ENCODE results near the gene DMRT2.

The DMRT2 gene

DNA sequence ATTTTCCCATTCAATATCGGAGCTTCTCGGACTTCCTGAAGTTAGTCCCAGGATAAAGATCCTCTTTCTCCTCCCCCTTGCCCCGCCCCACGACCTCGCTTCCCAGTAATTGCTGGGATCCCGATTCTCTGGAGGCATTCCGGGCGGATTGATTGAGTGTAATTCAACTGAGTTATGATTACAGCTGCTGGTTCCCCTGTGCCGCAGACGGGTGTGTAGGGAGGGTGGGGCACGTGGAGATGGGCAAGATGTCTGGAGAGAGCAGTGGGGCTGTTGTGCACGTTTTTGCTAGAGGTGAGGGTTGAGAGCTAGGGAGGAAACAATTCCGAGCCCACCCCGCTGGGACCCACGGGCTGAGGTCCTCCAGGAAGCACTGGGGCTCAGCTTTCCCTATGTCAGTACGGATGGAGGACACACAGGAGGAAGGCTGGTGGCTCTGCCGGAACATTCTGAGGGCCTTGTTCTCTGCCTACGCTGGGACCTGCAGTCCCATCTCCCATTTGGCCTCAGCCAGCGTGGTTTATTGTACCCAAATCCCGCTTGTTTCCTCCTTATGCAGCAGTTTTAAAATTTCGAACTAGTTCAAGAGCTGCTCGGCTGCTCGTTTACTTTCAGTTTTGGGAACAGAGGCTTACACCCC, 2.4 kb upstream of the DMRT2 start:
- DNase-seq: no peak

- DNase-seq: no peak
Measured at GRCh38 chr9:1048231-1048619, 1.9 kb upstream of the DMRT2 start.

DNA sequence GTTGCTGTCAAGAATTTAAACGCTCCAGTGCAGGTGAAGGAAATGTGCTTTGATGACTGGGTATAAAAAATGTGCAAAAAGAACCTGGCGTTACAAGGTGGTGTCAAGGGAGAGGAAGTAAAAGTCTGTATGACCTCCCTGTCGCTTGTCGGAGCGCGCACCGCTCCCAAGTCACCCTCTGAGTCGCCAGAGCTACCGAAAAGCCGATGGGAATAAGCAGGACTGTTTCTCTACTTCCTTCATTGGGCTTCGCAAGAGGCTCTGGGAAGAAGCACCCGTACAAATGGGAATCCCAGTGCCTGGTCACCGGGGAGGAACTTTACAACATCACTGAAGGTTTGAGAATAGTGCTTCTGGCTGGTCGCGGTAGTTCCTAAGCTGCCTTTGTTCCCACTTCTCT, 1.3 kb upstream of the DMRT2 start:
- DNase-seq: no peak

DNA sequence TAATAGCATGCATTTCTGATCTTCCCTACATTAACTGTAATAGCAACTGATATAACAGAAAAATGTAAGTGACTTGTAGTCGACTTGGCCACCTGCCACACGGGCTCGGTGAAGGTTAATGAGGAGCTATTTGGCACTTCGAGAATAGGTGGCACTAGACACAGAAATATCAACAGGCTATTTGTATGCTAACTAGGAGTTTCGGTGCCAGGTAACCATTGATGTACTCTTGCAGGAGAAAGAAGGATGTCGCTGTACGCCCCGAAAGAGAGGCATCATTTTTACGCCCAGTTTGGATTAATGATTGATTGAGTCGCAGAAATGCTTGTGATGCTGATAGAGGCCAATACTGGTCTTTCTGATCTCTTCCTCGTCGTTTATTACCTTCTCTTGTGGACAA, 516 bp upstream of the DMRT2 start:
- no peak for DNase-seq

DNA sequence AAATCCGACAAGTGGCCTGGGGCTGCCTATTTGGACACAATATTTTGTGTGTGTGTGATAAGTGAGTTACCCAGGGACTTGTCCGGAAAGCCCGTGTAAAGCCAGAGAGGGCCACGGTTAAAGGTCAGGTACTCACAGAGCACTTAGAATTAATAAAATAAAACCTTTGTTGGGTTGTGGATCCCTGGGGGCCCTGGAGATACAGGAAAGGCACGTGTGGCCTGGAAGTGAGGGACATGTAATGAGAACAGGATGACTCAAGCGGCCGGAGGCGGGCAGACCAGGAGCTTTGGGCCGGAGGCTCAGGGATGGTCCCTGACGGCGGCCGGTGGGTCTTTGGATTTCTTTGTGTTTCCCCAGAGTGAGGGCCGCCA, 1.0 kb downstream of the DMRT2 start:
- no peak for DNase-seq

- DNase-seq: no peak
Measured at GRCh38 chr9:1051584-1052275, 1.6 kb downstream of the DMRT2 start.

DNA sequence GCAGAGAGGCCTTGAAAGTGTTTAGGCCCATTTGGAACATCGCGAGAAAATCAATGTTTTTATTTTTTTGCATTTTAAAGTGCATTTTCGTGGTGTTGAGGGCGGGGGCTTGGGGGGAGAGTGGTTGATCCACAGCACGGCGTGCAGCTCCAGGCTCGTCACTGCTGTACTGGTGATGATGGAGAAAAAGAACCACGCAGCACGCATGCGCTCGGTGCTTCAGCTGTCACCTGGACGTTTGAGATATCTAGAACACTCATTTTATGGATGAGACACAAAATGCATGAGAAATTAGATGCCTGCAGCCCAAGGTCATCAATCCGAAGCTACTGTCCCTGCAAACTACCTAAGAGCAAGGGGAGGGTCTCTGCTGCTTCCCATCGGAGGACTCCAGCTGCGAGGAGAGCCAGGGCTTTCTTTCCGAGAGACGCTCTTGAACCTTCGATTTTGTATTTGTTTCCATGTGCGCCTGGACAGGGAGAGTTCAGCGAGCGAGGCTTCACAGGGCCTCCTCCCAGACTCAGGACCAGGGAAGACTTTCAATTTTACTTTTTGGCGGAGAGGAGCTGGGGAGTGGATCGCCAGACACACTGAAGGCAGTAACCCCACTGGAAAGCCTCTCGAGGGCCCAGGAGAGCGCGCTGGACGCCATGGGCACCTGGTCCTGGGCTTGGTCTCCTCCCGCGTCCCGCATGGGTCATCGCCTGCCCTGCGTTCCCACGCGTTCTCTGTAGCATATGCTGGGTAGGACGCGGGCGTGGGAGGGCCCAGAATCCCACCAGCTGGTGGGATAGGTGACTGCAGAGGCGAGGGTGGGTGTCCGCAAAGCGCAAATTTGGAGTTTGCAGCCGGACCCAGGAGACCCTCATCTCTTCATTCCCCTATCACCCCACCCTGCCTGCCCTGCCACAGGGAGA, 2.5 kb downstream of the DMRT2 start:
- no peak for DNase-seq

GRCh38 chr9:1053282-1053621, 3.1 kb downstream of the DMRT2 start:
- DNase-seq: no peak

DNA sequence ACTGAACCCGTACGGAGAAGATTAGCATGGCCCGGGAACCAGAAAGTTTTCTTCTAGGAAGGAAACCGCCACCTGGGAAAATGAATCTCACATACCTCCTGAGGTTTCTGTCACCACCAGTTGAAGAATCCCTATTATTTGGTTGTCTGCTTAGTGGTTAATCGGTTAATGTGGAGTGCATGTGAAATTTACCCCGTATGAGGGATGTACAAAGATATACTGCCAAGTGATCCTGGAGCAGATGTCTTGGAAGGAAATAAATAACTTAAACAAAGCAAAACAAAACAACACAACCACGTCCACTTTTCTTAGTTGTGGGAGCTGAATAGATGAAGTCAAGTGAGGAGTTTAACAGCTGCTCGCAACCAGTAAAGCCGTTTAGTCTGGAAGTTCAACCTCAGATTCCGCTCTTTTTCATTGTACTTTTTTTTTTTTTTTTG, 3.8 kb downstream of the DMRT2 start:
- DNase-seq: no peak

DNA sequence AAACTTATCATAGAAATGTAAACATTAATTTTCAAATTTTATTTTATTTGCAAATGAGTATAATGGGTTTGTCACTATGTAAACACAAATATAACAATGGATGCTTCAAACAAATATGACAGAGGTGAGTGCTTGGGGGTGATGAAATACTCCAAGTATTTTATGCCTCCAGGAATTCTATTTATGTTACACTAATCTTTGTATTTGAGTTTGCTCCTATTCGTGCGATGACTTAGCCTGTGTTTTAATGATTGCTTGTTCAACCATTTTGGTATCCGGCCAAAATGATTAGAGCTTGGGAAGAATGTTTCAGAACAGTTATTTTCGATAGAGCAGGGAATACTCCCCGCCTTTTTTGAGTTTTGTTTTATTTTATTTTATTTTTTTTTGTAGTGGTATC, 5.0 kb downstream of the DMRT2 start:
- DNase-seq: no peak

DNA sequence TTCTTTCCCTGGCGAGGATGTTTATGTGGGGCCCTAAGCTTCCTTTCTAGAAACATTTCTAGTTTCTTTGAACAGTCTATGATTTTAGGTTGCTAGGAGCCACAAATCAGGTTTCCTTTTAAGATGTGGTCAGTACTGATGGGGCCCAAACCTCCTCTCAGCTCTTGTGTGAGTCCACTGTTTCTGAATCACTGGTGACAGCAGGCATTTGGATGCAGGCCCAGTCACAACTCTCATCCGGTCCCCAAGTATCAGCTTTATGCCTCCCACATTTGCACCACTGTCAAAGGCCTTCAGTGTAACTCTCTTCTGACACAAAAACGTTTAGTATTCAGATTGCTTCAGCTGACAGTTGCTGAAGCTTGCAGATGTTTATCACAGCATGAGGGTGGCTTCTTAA, 7.8 kb downstream of the DMRT2 start:
- DNase-seq: no peak

- no peak for DNase-seq
Measured at GRCh38 chr9:1058826-1059487, 8.8 kb downstream of the DMRT2 start.

- DNase-seq: no peak
Measured at GRCh38 chr9:1065130-1065529, 15.0 kb downstream of the DMRT2 start.

- no peak for DNase-seq
Measured at GRCh38 chr9:1070692-1071091, 20.5 kb downstream of the DMRT2 start.

- no peak for DNase-seq
Measured at GRCh38 chr9:1071730-1072129, 21.6 kb downstream of the DMRT2 start.

- DNase-seq: no peak
Measured at GRCh38 chr9:1073497-1073896, 23.3 kb downstream of the DMRT2 start.

GRCh38 chr9:1077616-1078015, 27.5 kb downstream of the DMRT2 start:
- DNase-seq: no peak

DNA sequence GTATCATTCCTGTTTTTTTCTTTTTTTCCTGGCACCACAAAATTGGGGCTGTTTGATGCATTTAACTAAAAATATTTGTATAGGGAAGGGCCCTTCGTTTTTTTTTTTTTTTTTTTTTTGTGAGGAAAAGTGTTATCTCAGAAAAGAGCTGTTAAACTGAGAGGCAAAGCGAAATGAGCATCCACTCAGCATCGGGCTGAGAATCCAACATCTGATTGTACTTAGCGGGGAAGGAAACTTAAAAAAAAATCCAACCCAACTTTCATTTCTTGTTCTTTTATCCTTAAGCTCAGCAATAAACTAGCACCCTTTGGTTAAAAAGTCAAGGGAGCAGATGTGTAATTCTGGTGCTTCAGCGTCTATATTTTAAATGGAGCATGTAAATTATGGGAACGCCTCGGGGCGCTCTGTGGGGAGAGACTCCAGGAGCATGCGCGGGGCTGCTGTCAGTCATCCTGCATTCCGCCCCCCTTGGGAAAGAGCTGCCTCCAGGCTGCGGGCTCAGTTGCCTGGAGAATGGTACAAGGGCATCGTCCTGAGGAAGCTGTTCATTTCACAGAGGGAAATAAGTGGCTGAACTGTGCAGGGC, 33.3 kb downstream of the DMRT2 start:
- no peak for DNase-seq

DNA sequence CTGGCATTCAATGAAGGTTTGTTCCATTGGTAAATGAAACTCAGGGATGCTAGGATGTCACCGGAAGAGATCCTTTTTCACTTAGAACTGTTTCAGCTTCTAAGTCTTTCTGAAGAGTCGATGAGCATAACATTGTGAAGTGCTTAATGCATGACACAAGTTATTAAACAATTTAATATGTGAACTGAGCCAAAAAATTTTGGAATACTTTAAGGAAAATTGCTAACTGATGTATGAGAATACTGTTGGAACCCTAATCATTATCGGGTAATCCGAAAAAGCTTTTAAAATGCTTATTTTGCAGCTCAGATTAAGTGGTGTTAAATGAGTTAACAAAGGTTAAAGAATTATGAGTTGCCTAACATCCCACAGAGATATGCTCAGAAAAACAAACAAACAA, 34.9 kb downstream of the DMRT2 start:
- no peak for DNase-seq

GRCh38 chr9:1086517-1086916, 36.4 kb downstream of the DMRT2 start:
- no peak for DNase-seq

DNA sequence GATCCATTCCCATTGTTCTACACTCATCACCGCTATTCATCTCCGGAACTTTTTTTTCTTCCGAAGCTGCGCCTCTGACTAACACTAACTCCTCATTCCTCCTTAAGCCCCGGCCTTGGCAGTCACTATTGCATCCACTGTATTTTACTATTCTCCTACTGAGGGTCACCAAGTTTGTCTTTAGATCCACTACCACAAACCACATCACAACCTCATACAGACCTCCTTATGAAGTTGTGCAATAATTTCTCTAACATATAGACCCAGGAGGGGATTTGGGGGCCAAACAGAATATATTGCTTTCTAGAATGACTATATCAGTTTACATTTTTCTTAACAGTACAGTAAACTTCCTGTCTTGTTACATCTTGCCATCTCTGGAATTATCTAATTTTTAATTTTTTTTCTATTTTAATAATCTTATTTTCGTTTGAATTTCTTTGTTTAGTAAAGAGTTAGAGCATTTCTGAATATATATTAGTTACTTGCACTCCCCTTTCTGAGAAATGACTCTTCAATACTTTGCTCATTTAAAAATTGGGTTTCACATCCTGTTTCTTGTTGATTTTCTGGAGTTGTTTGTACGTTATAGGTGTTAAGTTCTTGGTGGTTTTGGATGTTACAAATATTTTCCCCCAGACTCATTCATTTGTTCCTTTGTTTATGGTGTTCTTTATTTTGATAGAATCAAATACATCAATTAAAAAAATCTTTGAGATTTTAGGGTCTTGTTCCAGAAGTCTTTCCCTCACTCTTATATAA, 37.1 kb downstream of the DMRT2 start:
- DNase-seq: no peak

GRCh38 chr9:1094749-1095148, 44.6 kb downstream of the DMRT2 start:
- no peak for DNase-seq
